ENCODE measurements around the gene PVRIG.
A peak's percentile ranks its signal among the peaks of the same experiment; 100 is the strongest.

The PVRIG gene

DNA sequence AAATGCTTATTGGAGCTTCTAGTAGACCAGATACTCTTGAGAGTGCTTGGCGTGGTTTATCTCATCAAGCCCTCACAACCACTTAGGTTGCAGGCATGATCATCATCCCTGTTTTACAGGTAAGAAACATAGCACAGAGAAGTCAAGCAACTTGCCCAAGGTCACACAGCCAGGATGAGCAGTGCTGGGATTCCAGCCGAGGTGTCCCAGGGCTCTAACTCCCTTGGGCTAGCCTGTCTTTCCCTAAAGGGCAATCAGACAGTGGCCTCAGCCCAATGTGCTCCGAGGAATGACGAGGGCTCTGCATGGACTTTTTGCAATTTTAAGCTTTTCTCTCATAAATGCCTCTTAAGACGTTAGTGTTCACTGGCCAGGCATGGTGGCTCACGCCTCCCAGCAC lies 47.9 kb downstream of the PVRIG start:
- H3K27ac ChIP-seq = no peak overlapping the region
- no peak for TF ChIP-seq ZFX (IDR thresholded peaks at IDR 0.05; ENCODE audit: borderline replicate concordance)
- TF ChIP-seq, protein P1, sequence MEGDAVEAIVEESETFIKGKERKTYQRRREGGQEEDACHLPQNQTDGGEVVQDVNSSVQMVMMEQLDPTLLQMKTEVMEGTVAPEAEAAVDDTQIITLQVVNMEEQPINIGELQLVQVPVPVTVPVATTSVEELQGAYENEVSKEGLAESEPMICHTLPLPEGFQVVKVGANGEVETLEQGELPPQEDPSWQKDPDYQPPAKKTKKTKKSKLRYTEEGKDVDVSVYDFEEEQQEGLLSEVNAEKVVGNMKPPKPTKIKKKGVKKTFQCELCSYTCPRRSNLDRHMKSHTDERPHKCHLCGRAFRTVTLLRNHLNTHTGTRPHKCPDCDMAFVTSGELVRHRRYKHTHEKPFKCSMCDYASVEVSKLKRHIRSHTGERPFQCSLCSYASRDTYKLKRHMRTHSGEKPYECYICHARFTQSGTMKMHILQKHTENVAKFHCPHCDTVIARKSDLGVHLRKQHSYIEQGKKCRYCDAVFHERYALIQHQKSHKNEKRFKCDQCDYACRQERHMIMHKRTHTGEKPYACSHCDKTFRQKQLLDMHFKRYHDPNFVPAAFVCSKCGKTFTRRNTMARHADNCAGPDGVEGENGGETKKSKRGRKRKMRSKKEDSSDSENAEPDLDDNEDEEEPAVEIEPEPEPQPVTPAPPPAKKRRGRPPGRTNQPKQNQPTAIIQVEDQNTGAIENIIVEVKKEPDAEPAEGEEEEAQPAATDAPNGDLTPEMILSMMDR (IDR thresholded peaks at IDR 0.05) = no peak

DNA sequence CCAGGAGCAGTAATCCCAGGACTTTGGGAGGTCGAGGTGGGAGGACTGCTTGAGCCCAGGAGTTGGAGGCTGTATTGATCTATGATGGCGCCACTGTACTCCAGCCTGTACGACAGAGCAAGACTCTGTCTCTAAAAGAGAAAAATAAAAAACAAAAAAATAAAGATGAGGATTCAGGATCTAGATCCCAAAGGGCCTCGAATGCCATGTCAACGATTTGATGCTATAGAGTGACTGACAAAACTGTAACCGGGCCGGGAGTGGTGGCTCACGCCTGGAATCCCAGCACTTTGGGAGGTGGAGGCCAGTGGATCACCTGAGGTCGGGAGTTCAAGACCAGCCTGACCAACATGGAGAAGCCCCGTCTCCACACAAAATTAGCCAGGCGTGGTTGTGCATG lies 49.1 kb downstream of the PVRIG start:
- H3K27ac ChIP-seq = peak overlapping the region; percentile 7; the same call in 1 of the 2 replicates

DNA sequence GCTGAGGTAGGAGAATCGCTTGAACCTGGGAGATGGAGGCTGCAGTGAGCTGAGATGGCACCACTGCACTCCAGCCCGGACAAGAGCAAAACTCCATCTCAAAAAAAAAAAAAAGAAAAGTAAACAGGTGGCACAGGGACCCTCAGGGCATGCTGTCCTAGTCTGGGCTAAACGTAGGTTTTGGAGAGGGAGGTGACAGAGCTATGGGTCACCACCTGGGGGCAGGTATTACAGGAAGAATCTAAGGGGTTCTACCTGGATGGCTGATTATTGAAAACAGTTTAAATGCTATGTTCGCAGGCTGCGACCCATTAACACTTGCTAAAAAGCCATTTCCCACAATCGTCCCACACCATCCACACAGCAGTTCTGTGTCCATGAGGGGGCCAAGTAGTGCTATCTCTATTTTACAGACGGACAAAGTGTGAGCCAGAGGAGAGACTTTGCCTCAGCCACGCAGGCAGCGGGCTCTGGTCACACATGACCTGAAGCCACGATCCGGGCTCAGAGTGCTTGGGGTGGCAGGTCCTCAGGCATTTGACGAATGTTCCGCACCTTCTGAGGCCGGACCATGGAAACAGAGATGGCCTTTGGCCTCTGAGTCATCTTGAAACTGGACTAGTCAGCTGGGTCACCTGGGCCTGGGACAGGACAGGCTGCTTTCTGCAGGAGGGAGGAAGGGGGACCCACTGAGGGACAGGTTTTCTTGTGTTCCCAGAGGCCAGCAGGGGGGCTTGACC lies 49.7 kb downstream of the PVRIG start:
- peak overlapping the region; percentile 69 for H3K27ac ChIP-seq

DNA sequence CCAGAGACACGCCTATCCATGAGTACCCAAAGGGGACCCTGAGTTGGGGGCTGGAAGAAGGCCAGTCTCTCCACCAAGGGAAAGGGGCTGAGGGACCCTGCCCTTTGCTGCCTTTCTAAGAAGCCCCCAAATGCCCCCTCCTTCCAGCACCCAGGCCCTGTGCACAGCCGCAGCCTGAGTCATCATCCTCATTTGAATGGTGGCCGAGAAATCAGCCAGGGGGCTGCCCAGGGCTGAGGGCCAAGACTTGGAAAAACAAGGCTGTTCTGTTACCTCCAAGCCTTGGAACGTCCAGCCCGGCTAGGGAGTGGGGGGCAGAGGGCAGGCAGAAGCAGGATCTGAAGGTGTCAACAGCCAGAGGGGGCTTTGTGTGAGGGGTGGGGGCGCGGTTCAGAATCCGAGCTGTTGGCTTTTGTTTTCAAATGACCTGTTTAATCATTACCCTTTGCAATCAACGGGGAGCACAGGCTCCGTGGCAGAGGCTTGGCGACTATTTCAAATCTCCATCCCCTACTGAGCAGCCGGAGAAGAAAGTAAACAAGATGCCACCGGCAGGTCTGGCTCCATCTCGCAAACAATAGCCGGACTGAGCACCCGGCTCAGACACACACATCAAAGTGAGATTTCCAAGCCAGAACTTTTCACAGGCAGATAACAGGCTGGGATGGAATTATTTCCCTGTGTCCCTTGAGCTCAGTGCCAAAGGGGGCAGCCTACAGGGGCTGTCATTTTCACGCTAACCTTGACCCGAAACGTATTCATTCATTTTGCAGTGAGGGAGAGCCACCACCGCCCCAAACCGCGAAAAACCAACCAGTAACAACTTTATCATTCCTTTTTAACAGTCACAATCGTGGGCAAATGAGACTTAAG lies 50.5 kb downstream of the PVRIG start:
- peak overlapping the region; percentile 69 for H3K27ac ChIP-seq
